CD1c-positive myeloid dendritic cell (primary cell): ENCODE data around the gene GALNT18.

ENCODE experiments used
- DNase-seq: peaks from one replicate; pipeline ENCODE4 v3.0.0-alpha.2; 2016; ENCODE audit errors: extremely low spot score

Gene GALNT18

GRCh38 chr11:11532574-11532973 is 89.2 kb downstream of the GALNT18 start:
- no peak for DNase-seq

- no peak for DNase-seq
Observed at GRCh38 chr11:11531131-11531908, 90.5 kb downstream of the GALNT18 start.

- DNase-seq: no peak
Observed at GRCh38 chr11:11528986-11529385, 92.8 kb downstream of the GALNT18 start.

- no peak for DNase-seq
Observed at GRCh38 chr11:11525283-11525682, 96.5 kb downstream of the GALNT18 start.

GRCh38 chr11:11524436-11525061 is 97.3 kb downstream of the GALNT18 start:
- no peak for DNase-seq

GRCh38 chr11:11522591-11522990 is 99.2 kb downstream of the GALNT18 start:
- DNase-seq: no peak

GRCh38 chr11:11521306-11522002 is 100.4 kb downstream of the GALNT18 start:
- DNase-seq: peak; percentile 22

- no peak for DNase-seq
Observed at GRCh38 chr11:11520231-11521015, 101.4 kb downstream of the GALNT18 start.

GRCh38 chr11:11519184-11519583 is 102.6 kb downstream of the GALNT18 start:
- no peak for DNase-seq

GRCh38 chr11:11514246-11514645 is 107.6 kb downstream of the GALNT18 start:
- DNase-seq: no peak

- peak; percentile 45 for DNase-seq
Observed at GRCh38 chr11:11513422-11513821, 108.4 kb downstream of the GALNT18 start.

GRCh38 chr11:11512929-11513328 is 108.9 kb downstream of the GALNT18 start:
- no peak for DNase-seq

- no peak for DNase-seq
Observed at GRCh38 chr11:11512502-11512901, 109.3 kb downstream of the GALNT18 start.

GRCh38 chr11:11512090-11512489 is 109.7 kb downstream of the GALNT18 start:
- no peak for DNase-seq

GRCh38 chr11:11510939-11511338 is 110.9 kb downstream of the GALNT18 start:
- no peak for DNase-seq

GRCh38 chr11:11505692-11506091 is 116.1 kb downstream of the GALNT18 start:
- no peak for DNase-seq

- DNase-seq: no peak
Observed at GRCh38 chr11:11505190-11505589, 116.6 kb downstream of the GALNT18 start.

GRCh38 chr11:11504071-11504470 is 117.7 kb downstream of the GALNT18 start:
- no peak for DNase-seq

- no peak for DNase-seq
Observed at GRCh38 chr11:11502263-11502861, 119.4 kb downstream of the GALNT18 start.

- DNase-seq: no peak
Observed at GRCh38 chr11:11501546-11502262, 120.1 kb downstream of the GALNT18 start.
